Keratinocyte (primary cell): ENCODE results near the gene REV3L. TPM values are rescaled to one million over a fixed set of nuclear protein-coding genes. Genes with fewer than 3 reads are reported as not detected.

ENCODE experiments used
- DNase-seq: peaks from one replicate; pipeline ENCODE4 v3.0.0-alpha.2; 2011; ENCODE audit warnings: low read depth, missing footprints, low spot score
- FAIRE-seq: peaks from 2 replicates; lab custom pipeline; 2011; peaks lifted over from hg19 to GRCh38; lab: Jason Lieb, UNC
- H2AFZ ChIP-seq: 2 replicates; pipeline ENCODE4 v1.6.0; 2012; ENCODE audit warnings: low read length, control low read depth, inconsistent platforms; ENCODE audit not compliant: control insufficient read depth
- H3K27ac ChIP-seq: 2 replicates; pipeline ENCODE4 v1.5.1; 2011; ENCODE audit warnings: low read length; ENCODE audit not compliant: control insufficient read depth, insufficient read depth
- H3K27me3 ChIP-seq: 3 replicates; pipeline ENCODE4 v1.6.0; 2011; ENCODE audit warnings: low read length; ENCODE audit not compliant: control insufficient read depth, insufficient read depth; ENCODE audit errors: extremely low read depth
- H3K36me3 ChIP-seq, 2 experiments: 2 replicates in 1 of 2; 3 replicates in 1 of 2; pipeline ENCODE4 v1.5.1; 2011; ENCODE audit warnings: low read length in 2 of 2, mild to moderate bottlenecking in 1 of 2; ENCODE audit not compliant: control insufficient read depth in 2 of 2, insufficient read depth in 2 of 2; ENCODE audit errors: extremely low read depth in 1 of 2
- H3K4me1 ChIP-seq: 3 replicates; pipeline ENCODE4 v1.5.1; 2011; ENCODE audit warnings: low read length; ENCODE audit not compliant: control insufficient read depth, insufficient read depth; ENCODE audit errors: extremely low read depth
- H3K4me2 ChIP-seq: 3 replicates; pipeline ENCODE4 v1.6.0; 2011; ENCODE audit warnings: low read depth, low read length; ENCODE audit not compliant: control insufficient read depth, insufficient read depth; ENCODE audit errors: extremely low read depth
- H3K4me3 ChIP-seq, 3 experiments: fragments of 200-600 bp in 1 of 3; sonication (generic) in 1 of 3; 2 replicates in 2 of 3; 3 replicates in 1 of 3; pipeline ENCODE4 v1.5.1; 2011 to 2016; ENCODE audit warnings: low read length in 3 of 3, mild to moderate bottlenecking in 3 of 3, control low read depth in 2 of 3, inconsistent platforms in 1 of 3, low read depth in 1 of 3, mixed read lengths in 1 of 3, mixed run types in 1 of 3, moderate library complexity in 1 of 3; ENCODE audit not compliant: control insufficient read depth in 2 of 3, insufficient read depth in 2 of 3; ENCODE audit errors: extremely low read depth in 1 of 3
- H3K79me2 ChIP-seq: 2 replicates; pipeline ENCODE4 v1.6.0; 2012; ENCODE audit warnings: low read length; ENCODE audit not compliant: control insufficient read depth, insufficient read depth
- H3K9ac ChIP-seq: 3 replicates; pipeline ENCODE4 v1.6.0; 2011; ENCODE audit warnings: low read length; ENCODE audit not compliant: control insufficient read depth, insufficient read depth; ENCODE audit errors: extremely low read depth
- H3K9me1 ChIP-seq: 3 replicates; pipeline ENCODE4 v1.6.0; 2011; ENCODE audit warnings: low read length; ENCODE audit not compliant: control insufficient read depth, insufficient read depth; ENCODE audit errors: extremely low read depth
- H3K9me3 ChIP-seq: 2 replicates; pipeline ENCODE4 v1.5.1; 2012; ENCODE audit warnings: low read depth, low read length; ENCODE audit not compliant: control insufficient read depth
- H4K20me1 ChIP-seq: 3 replicates; pipeline ENCODE4 v1.6.0; 2011; ENCODE audit warnings: low read length; ENCODE audit not compliant: control insufficient read depth, insufficient read depth; ENCODE audit errors: extremely low read depth
- CTCF ChIP-seq, 3 experiments: IDR thresholded peaks in 1 of 3; conservative IDR thresholded peaks in 1 of 3; optimal IDR thresholded peaks in 1 of 3; 2 replicates in 2 of 3; 3 replicates in 1 of 3; pipeline versions ENCODE3 to v1.5.1; 2011; ENCODE audit warnings: low read length in 3 of 3, mild to moderate bottlenecking in 3 of 3, moderate library complexity in 2 of 3, control low read depth in 1 of 3, inconsistent platforms in 1 of 3; ENCODE audit not compliant: insufficient read depth in 2 of 3; ENCODE audit errors: extremely low read depth in 1 of 3
- EZH2 ChIP-seq: IDR thresholded peaks from one replicate; pipeline ENCODE4 v1.6.1; 2012; ENCODE audit warnings: inconsistent platforms, mild to moderate bottlenecking, low read length, moderate library complexity
- dilution Hi-C: fragments of 300-500 bp; cut with MboI; formaldehyde crosslinking; loops from one replicate; pipeline ENCODE4 v1.7.0; 2020; ENCODE audit warnings: low sequenced_read_pairs; ENCODE audit not compliant: extremely low pct_ligation_motif_present
- polyA plus RNA-seq, 5 experiments: library from polyadenylated mRNA; depleted of rRNA in 3 of 5; stranded (reverse) in 3 of 5; stranded (forward) in 1 of 5; unstranded in 1 of 5; fragments of >200 nt; gene quantifications; 1 replicate in 1 of 5; 2 replicates in 3 of 5; 3 replicates in 1 of 5; pipeline versions ENCODE4 v1.2.1 to v1.2.3, GENCODE V29; 2011 to 2012; ENCODE audit warnings: missing spikeins in 2 of 5, low read depth in 1 of 5, low replicate concordance in 1 of 5

The REV3L gene
- polyA plus RNA-seq, 1 donor (not counting 4 experiments of a cell fraction or from before 2014, with no cell fraction given), result 9.5 TPM

- H3K4me2 ChIP-seq, result no peak overlapping the region
- no peak for FAIRE-seq
Measured at GRCh38 chr6:111503660-111504059, 20.6 kb upstream of the REV3L start.

GRCh38 chr6:111503194-111503593 lies 20.2 kb upstream of the REV3L start:
- no peak overlapping the region for H3K27ac ChIP-seq
- FAIRE-seq, result no peak
- H3K4me1 ChIP-seq, result no peaks in the 10 kb centered on the region
- TF ChIP-seq EZH2 (no peak), CTCF (optimal IDR thresholded peaks at IDR 0.05 in 1 of 3, IDR thresholded peaks at IDR 0.05 in 1 of 3, conservative IDR thresholded peaks at IDR 0.05 in 1 of 3; ENCODE audit: extremely low read depth in 1 of 3, insufficient read depth in 2 of 3, low read length in 3 of 3) (no peak)
- H3K36me3 ChIP-seq, result no peaks in the 10 kb centered on the region
- no peaks in the 10 kb centered on the region for H3K79me2 ChIP-seq
- DNase-seq, result no peak
- dilution Hi-C loops, result no loop called here
- H2AFZ ChIP-seq, result no peak overlapping the region
- no peaks in the 10 kb centered on the region for H3K9me3 ChIP-seq
- H3K9me1 ChIP-seq, result no peaks in the 10 kb centered on the region
- no peaks in the 10 kb centered on the region for H3K27me3 ChIP-seq
- no peak overlapping the region for H3K4me2 ChIP-seq
- H4K20me1 ChIP-seq, result no peaks in the 10 kb centered on the region
- no peak overlapping the region for H3K9ac ChIP-seq
- H3K4me3 ChIP-seq, result no peak overlapping the region

More at GRCh38 chr6:111503660-111504059, 20.6 kb upstream of the REV3L start:
- H4K20me1 ChIP-seq, result no peaks in the 10 kb centered on the region
- H3K27ac ChIP-seq, result no peak overlapping the region
- no peaks in the 10 kb centered on the region for H3K9me3 ChIP-seq
- H3K36me3 ChIP-seq, result no peaks in the 10 kb centered on the region
- no peak for DNase-seq
- no peak overlapping the region for H3K4me3 ChIP-seq
- H3K79me2 ChIP-seq, result no peaks in the 10 kb centered on the region
- TF ChIP-seq CTCF (optimal IDR thresholded peaks at IDR 0.05 in 1 of 3, IDR thresholded peaks at IDR 0.05 in 1 of 3, conservative IDR thresholded peaks at IDR 0.05 in 1 of 3; ENCODE audit: extremely low read depth in 1 of 3, insufficient read depth in 2 of 3, low read length in 3 of 3), result no peak
- TF ChIP-seq EZH2, result no peak
- H3K9me1 ChIP-seq, result no peaks in the 10 kb centered on the region
- no peaks in the 10 kb centered on the region for H3K27me3 ChIP-seq
- H2AFZ ChIP-seq, result no peak overlapping the region
- H3K4me1 ChIP-seq, result no peaks in the 10 kb centered on the region
- no peak overlapping the region for H3K9ac ChIP-seq
- dilution Hi-C loops, result no loop called here
